ENCODE measurements around the gene SSTR5. TPM values are rescaled to one million over a fixed set of nuclear protein-coding genes. Genes with fewer than 3 reads are reported as not detected.

SSTR5 gene
- total and polyA plus RNA-seq, 10 of the 15 experiments (the other 5 are each of a cell fraction or from before 2014, with no cell fraction given) = not detected

GRCh38 chr16:1124795-1125194 is 52.2 kb downstream of the SSTR5 start (continued):
- no peak for TF ChIP-seq NR2C1 (IDR thresholded peaks at IDR 0.05)
- TF ChIP-seq CTCF (IDR thresholded peaks at IDR 0.05 in 2 of 3, conservative IDR thresholded peaks at IDR 0.05 in 1 of 3; ENCODE audit: control insufficient read depth in 2 of 3, extremely low read depth in 1 of 3, insufficient read depth in 1 of 3, low read depth in 3 of 3, low read length in 3 of 3) = no peak
- TF ChIP-seq STAT1 (conservative IDR thresholded peaks at IDR 0.05) = no peak
- TF ChIP-seq EED (IDR thresholded peaks at IDR 0.05; ENCODE audit: low read depth) = no peak

GRCh38 chr16:1125471-1125870 is 52.9 kb downstream of the SSTR5 start:
- H3K4me1 ChIP-seq (ENCODE audit: control insufficient read depth, insufficient read depth, low read length) = no peaks in the 10 kb centered on the region
- in situ Hi-C loops (cut with MboI) = loop anchor here (10.0 kb wide), 1 partner anchor 61 kb away; no protein-coding TSS in a partner anchor
- DNase-seq (ENCODE audit: low read depth, low spot score) (no peak), ATAC-seq (no peak), FAIRE-seq (no peak)
- CTCF ChIA-PET = no interaction called here
- TF ChIP-seq PAX8 (IDR thresholded peaks at IDR 0.05) = no peak
- TF ChIP-seq EZH2 (IDR thresholded peaks at IDR 0.05; ENCODE audit: borderline replicate concordance, control insufficient read depth, low read depth, low read length) = no peak
- TF ChIP-seq KLF5 (IDR thresholded peaks at IDR 0.05; ENCODE audit: partially characterized antibody) = no peak
- no peak for TF ChIP-seq SUZ12 (IDR thresholded peaks at IDR 0.05; ENCODE audit: unreplicated experiment)
- no peak for TF ChIP-seq HDGF (IDR thresholded peaks at IDR 0.05)
- no peak for TF ChIP-seq CBX3 (IDR thresholded peaks at IDR 0.05; ENCODE audit: borderline replicate concordance, low read depth)
- no peak for TF ChIP-seq BCL3 (IDR thresholded peaks at IDR 0.05; ENCODE audit: borderline replicate concordance, insufficient read depth, low read depth, low read length, poor library complexity, severe bottlenecking)
- no peak for TF ChIP-seq MEF2A (IDR thresholded peaks at IDR 0.05; ENCODE audit: insufficient read depth, low read depth, low read length)
- no peak for TF ChIP-seq SMAD1 (IDR thresholded peaks at IDR 0.05; ENCODE audit: low read depth, partially characterized antibody)
- no peak for TF ChIP-seq RUNX3 (IDR thresholded peaks at IDR 0.05; ENCODE audit: low read length)
- TF ChIP-seq ZNF217 (IDR thresholded peaks at IDR 0.05) = no peak
- no peak for TF ChIP-seq EP300 (IDR thresholded peaks at IDR 0.05; ENCODE audit: borderline replicate concordance in 1 of 2, control insufficient read depth in 1 of 2, low read depth in 2 of 2, low read length in 2 of 2)
- no peak for TF ChIP-seq CEBPB (IDR thresholded peaks at IDR 0.05; ENCODE audit: borderline replicate concordance in 1 of 2, low read depth in 2 of 2, low read length in 2 of 2)
- TF ChIP-seq CREM (IDR thresholded peaks at IDR 0.05; ENCODE audit: low read depth) = no peak
- no peak for TF ChIP-seq PKNOX1 (IDR thresholded peaks at IDR 0.05)
- no peak overlapping the region for H3K4me3 ChIP-seq
- no peaks in the 10 kb centered on the region for H3K36me3 ChIP-seq (ENCODE audit: control insufficient read depth in 2 of 2, insufficient read depth in 2 of 2, low read length in 1 of 2)
- RAD21 ChIA-PET (ENCODE audit: unreplicated experiment) = no interaction called here
- H3K27ac ChIP-seq (ENCODE audit: control insufficient read depth, insufficient read depth) = no peak overlapping the region
- intact Hi-C loops (cut with micrococcal nuclease; ENCODE audit: unreplicated experiment) = no loop called here
- no peak overlapping the region for H3K4me2 ChIP-seq (ENCODE audit: control insufficient read depth, insufficient read depth)
- H3K79me2 ChIP-seq (ENCODE audit: control insufficient read depth, insufficient read depth, low read length) = no peaks in the 10 kb centered on the region
- no peaks in the 10 kb centered on the region for H3K9me3 ChIP-seq (replicated peaks; ENCODE audit: control insufficient read depth, insufficient read depth, low read length)
- POLR2A ChIA-PET = no interaction called here
- SMC1A ChIA-PET (ENCODE audit: uncharacterized antibody, unreplicated experiment) = no interaction called here
- H3K27me3 ChIP-seq (replicated peaks in 1 of 2; ENCODE audit: control insufficient read depth in 2 of 2, insufficient read depth in 2 of 2, low read length in 1 of 2) = no peaks in the 10 kb centered on the region
- H4K20me1 ChIP-seq (ENCODE audit: control insufficient read depth, insufficient read depth) = no peaks in the 10 kb centered on the region
- BruUV-seq (replicated peaks) = no TSS peak
- no peak overlapping the region for H3K9ac ChIP-seq (ENCODE audit: control insufficient read depth, insufficient read depth, low read length)
- no peak overlapping the region for H2AFZ ChIP-seq (ENCODE audit: control insufficient read depth, low read depth, low read length)
- 37% methylated on average over 18 of the region's 18 CpGs for WGBS (ENCODE audit: insufficient coverage, insufficient replicate concordance, low lambda C conversion rate, missing lambda C conversion rate)

All from GM12878 (cell line).